ENCODE results near the gene MTCL3.

Gene MTCL3

GRCh38 chr6:127533736-127534135, 14.6 kb upstream of the MTCL3 start:
- ChIA-PET CTCF (interaction anchor here (8.1 kb wide), 1 partner anchor 16 kb away, joined by 76 read pairs; the partner anchor contains the start of gene MTCL3), POLR2A (interaction anchor here (0.9 kb wide), 1 partner anchor 14 kb away, joined by 3 read pairs; no protein-coding TSS in a partner anchor)
- peaks cover 28% of the 10 kb centered on the region for H3K27me3 Mint-ChIP-seq
- H3K36me3 Mint-ChIP-seq (ENCODE audit: low read depth) = no peaks in the 10 kb centered on the region
- H3K9me3 Mint-ChIP-seq = no peaks in the 10 kb centered on the region
- no peak overlapping the region for H3K4me3 Mint-ChIP-seq
- peaks cover under 1% of the 10 kb centered on the region for H3K4me1 Mint-ChIP-seq
- DNase-seq = no peak
- H3K27ac Mint-ChIP-seq = no peak overlapping the region

- no peaks in the 10 kb centered on the region for H3K9me3 Mint-ChIP-seq
- no peak overlapping the region for H3K4me3 Mint-ChIP-seq
- DNase-seq = no peak
- CTCF ChIA-PET = interaction anchor here (1.6 kb wide), 1 partner anchor 17 kb away, joined by 9 read pairs; no protein-coding TSS in a partner anchor
- no peak overlapping the region for H3K27ac Mint-ChIP-seq
- no peaks in the 10 kb centered on the region for H3K4me1 Mint-ChIP-seq
- peaks cover 32% of the 10 kb centered on the region for H3K27me3 Mint-ChIP-seq
- H3K36me3 Mint-ChIP-seq (ENCODE audit: low read depth) = no peaks in the 10 kb centered on the region
- POLR2A ChIA-PET = no interaction called here
Measured at GRCh38 chr6:127533011-127533410, 13.9 kb upstream of the MTCL3 start.

GRCh38 chr6:127522714-127523113, 3.6 kb upstream of the MTCL3 start:
- no peak for DNase-seq
- ChIA-PET CTCF (no interaction called here), POLR2A (no interaction called here)
- Mint-ChIP-seq H3K36me3 (ENCODE audit: low read depth) (no peaks in the 10 kb centered on the region), H3K27me3 (peaks cover 21% of the 10 kb centered on the region), H3K4me1 (peaks cover 17% of the 10 kb centered on the region), H3K27ac (no peak overlapping the region), H3K4me3 (no peak overlapping the region), H3K9me3 (no peaks in the 10 kb centered on the region)

- DNase-seq = no peak
- Mint-ChIP-seq H3K4me1 (peaks cover 32% of the 10 kb centered on the region), H3K4me3 (peak overlapping the region; percentile 28), H3K9me3 (no peaks in the 10 kb centered on the region), H3K27ac (no peak overlapping the region), H3K36me3 (ENCODE audit: low read depth) (no peaks in the 10 kb centered on the region), H3K27me3 (peaks cover 19% of the 10 kb centered on the region)
- ChIA-PET CTCF (interaction anchor here (0.7 to 8.8 kb wide), 6 partner anchors 9 to 254 kb away, joined by 3 to 128 read pairs (median 19); partner anchors contain the start of gene RNF146), POLR2A (interaction anchor here (0.6 to 1.1 kb wide), 2 partner anchors 14 to 489 kb away, joined by 3 read pairs; no protein-coding TSS in a partner anchor)
Measured at GRCh38 chr6:127520066-127520465, 931 bp upstream of the MTCL3 start.

- ChIA-PET POLR2A (interaction anchor here (0.7 to 1.1 kb wide), 4 partner anchors 15 to 175 kb away, joined by 3 to 4 read pairs (median 3); no protein-coding TSS in a partner anchor), CTCF (interaction anchor here (1.4 to 8.8 kb wide), 5 partner anchors 9 to 253 kb away, joined by 4 to 128 read pairs (median 33); partner anchors contain the start of gene RNF146)
- no peaks in the 10 kb centered on the region for H3K9me3 Mint-ChIP-seq
- peak overlapping the region; percentile 79 for H3K4me3 Mint-ChIP-seq
- peak overlapping the region; percentile 54 for H3K27ac Mint-ChIP-seq
- H3K27me3 Mint-ChIP-seq = peaks cover 19% of the 10 kb centered on the region
- peaks cover 4% of the 10 kb centered on the region for H3K36me3 Mint-ChIP-seq (ENCODE audit: low read depth)
- DNase-seq = no peak
- peaks cover 39% of the 10 kb centered on the region for H3K4me1 Mint-ChIP-seq
Measured at GRCh38 chr6:127519469-127519785, 292 bp upstream of the MTCL3 start.

- POLR2A ChIA-PET = interaction anchor here (2.8 to 6.1 kb wide), 4 partner anchors 25 to 174 kb away, joined by 10 to 69 read pairs (median 17); partner anchors contain the start of gene ECHDC1
- peak overlapping the region; percentile 79 for H3K4me3 Mint-ChIP-seq
- no peak for DNase-seq
- CTCF ChIA-PET = interaction anchor here (0.6 to 8.8 kb wide), 8 partner anchors 10 to 301 kb away, joined by 3 to 128 read pairs (median 10); partner anchors contain the start of gene ECHDC1
- H3K36me3 Mint-ChIP-seq (ENCODE audit: low read depth) = peaks cover 11% of the 10 kb centered on the region
- peak overlapping the region; percentile 72 for H3K27ac Mint-ChIP-seq
- H3K9me3 Mint-ChIP-seq = no peaks in the 10 kb centered on the region
- H3K4me1 Mint-ChIP-seq = peaks cover 48% of the 10 kb centered on the region
- peaks cover 16% of the 10 kb centered on the region for H3K27me3 Mint-ChIP-seq
Measured at GRCh38 chr6:127518191-127518709, 885 bp downstream of the MTCL3 start.

GRCh38 chr6:127517693-127518092, 1.4 kb downstream of the MTCL3 start:
- H3K27ac Mint-ChIP-seq = peak overlapping the region; percentile 72
- peaks cover 13% of the 10 kb centered on the region for H3K27me3 Mint-ChIP-seq
- H3K4me1 Mint-ChIP-seq = peaks cover 48% of the 10 kb centered on the region
- no peaks in the 10 kb centered on the region for H3K9me3 Mint-ChIP-seq
- H3K36me3 Mint-ChIP-seq (ENCODE audit: low read depth) = peaks cover 11% of the 10 kb centered on the region
- ChIA-PET POLR2A (interaction anchor here (2.8 to 6.1 kb wide), 4 partner anchors 24 to 174 kb away, joined by 10 to 69 read pairs (median 17); partner anchors contain the start of gene ECHDC1), CTCF (interaction anchor here (0.6 to 8.8 kb wide), 10 partner anchors 11 to 251 kb away, joined by 3 to 128 read pairs (median 17); partner anchors contain the start of gene RNF146)
- H3K4me3 Mint-ChIP-seq = peak overlapping the region; percentile 79
- DNase-seq = no peak

- H3K4me1 Mint-ChIP-seq = peaks cover 50% of the 10 kb centered on the region
Measured at GRCh38 chr6:127516662-127517273, 2.4 kb downstream of the MTCL3 start.

GRCh38 chr6:127515794-127516661, 3.1 kb downstream of the MTCL3 start:
- CTCF ChIA-PET = interaction anchor here (0.6 to 8.8 kb wide), 47 partner anchors 8 to 1873 kb away, joined by 3 to 128 read pairs (median 6); partner anchors contain the start of genes KIAA0408 and RNF146
- Mint-ChIP-seq H3K27me3 (peaks cover 2% of the 10 kb centered on the region), H3K27ac (peak overlapping the region; percentile 83), H3K4me3 (peak overlapping the region; percentile 85), H3K9me3 (no peaks in the 10 kb centered on the region), H3K4me1 (peaks cover 50% of the 10 kb centered on the region), H3K36me3 (ENCODE audit: low read depth) (peaks cover 18% of the 10 kb centered on the region)
- POLR2A ChIA-PET = interaction anchor here (0.6 to 6.1 kb wide), 15 partner anchors 12 to 1726 kb away, joined by 3 to 69 read pairs (median 5); partner anchors contain the start of genes ECHDC1, NCOA7 and RNF146
- peak; percentile 78 for DNase-seq

More at GRCh38 chr6:127516662-127517273, 2.4 kb downstream of the MTCL3 start:
- Mint-ChIP-seq H3K9me3 (no peaks in the 10 kb centered on the region), H3K27ac (peak overlapping the region; percentile 83), H3K4me3 (peak overlapping the region; percentile 85), H3K36me3 (ENCODE audit: low read depth) (peaks cover 18% of the 10 kb centered on the region), H3K27me3 (peaks cover 8% of the 10 kb centered on the region)
- ChIA-PET CTCF (interaction anchor here (0.6 to 8.8 kb wide), 43 partner anchors 9 to 1874 kb away, joined by 3 to 128 read pairs (median 7); partner anchors contain the start of genes KIAA0408 and RNF146), POLR2A (interaction anchor here (0.7 to 6.1 kb wide), 11 partner anchors 11 to 1727 kb away, joined by 3 to 69 read pairs (median 10); partner anchors contain the start of genes ECHDC1, NCOA7 and RNF146)
- peak; percentile 68 for DNase-seq

- DNase-seq = no peak
- ChIA-PET POLR2A (interaction anchor here (0.6 to 6.1 kb wide), 14 partner anchors 13 to 1725 kb away, joined by 3 to 69 read pairs (median 8); partner anchors contain the start of genes ECHDC1, NCOA7 and RNF146), CTCF (interaction anchor here (0.6 to 8.8 kb wide), 31 partner anchors 13 to 545 kb away, joined by 3 to 128 read pairs (median 7); partner anchors contain the start of genes KIAA0408 and RNF146)
- H3K36me3 Mint-ChIP-seq (ENCODE audit: low read depth) = peaks cover 25% of the 10 kb centered on the region
- peak overlapping the region; percentile 85 for H3K4me3 Mint-ChIP-seq
- peaks cover 50% of the 10 kb centered on the region for H3K4me1 Mint-ChIP-seq
- peak overlapping the region; percentile 79 for H3K27ac Mint-ChIP-seq
- H3K9me3 Mint-ChIP-seq = no peaks in the 10 kb centered on the region
- peaks cover 2% of the 10 kb centered on the region for H3K27me3 Mint-ChIP-seq
Measured at GRCh38 chr6:127515234-127515793, 3.8 kb downstream of the MTCL3 start.

GRCh38 chr6:127514773-127515227, 4.3 kb downstream of the MTCL3 start:
- no peaks in the 10 kb centered on the region for H3K9me3 Mint-ChIP-seq
- peak overlapping the region; percentile 79 for H3K27ac Mint-ChIP-seq
- peaks cover 31% of the 10 kb centered on the region for H3K36me3 Mint-ChIP-seq (ENCODE audit: low read depth)
- peaks cover 2% of the 10 kb centered on the region for H3K27me3 Mint-ChIP-seq
- peaks cover 50% of the 10 kb centered on the region for H3K4me1 Mint-ChIP-seq
- H3K4me3 Mint-ChIP-seq = peak overlapping the region; percentile 85
- ChIA-PET CTCF (interaction anchor here (1.0 to 8.8 kb wide), 14 partner anchors 13 to 249 kb away, joined by 3 to 128 read pairs (median 16); partner anchors contain the start of gene RNF146), POLR2A (interaction anchor here (0.9 to 6.1 kb wide), 9 partner anchors 12 to 387 kb away, joined by 3 to 69 read pairs (median 11); partner anchors contain the start of genes ECHDC1, RNF146 and THEMIS)
- DNase-seq = peak; percentile 75
